ENCODE data around the gene AGBL4.

The AGBL4 gene

DNA sequence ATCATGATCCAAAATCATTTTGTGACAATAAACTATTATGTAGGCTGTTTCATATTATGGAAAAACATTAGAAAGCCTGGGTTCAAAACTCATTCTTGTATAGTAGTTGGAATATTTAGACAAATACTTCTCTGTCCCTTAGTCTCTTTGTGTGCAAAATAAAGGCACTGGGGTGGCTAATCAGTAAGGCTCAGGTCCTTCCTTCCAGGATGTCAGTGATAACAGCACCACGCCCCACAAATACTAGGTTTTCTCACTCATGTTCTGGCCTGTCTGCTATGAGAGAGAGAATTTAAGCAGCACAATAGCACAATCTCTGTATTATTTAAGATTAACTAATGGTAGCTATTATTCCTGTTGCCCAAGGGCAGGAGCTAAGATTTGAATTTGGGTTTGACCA lies 788.8 kb downstream of the AGBL4 start:
- FAIRE-seq (no peak), DNase-seq (ENCODE audit: insufficient read length, low spot score) (no peak)
- TF ChIP-seq, protein P1, sequence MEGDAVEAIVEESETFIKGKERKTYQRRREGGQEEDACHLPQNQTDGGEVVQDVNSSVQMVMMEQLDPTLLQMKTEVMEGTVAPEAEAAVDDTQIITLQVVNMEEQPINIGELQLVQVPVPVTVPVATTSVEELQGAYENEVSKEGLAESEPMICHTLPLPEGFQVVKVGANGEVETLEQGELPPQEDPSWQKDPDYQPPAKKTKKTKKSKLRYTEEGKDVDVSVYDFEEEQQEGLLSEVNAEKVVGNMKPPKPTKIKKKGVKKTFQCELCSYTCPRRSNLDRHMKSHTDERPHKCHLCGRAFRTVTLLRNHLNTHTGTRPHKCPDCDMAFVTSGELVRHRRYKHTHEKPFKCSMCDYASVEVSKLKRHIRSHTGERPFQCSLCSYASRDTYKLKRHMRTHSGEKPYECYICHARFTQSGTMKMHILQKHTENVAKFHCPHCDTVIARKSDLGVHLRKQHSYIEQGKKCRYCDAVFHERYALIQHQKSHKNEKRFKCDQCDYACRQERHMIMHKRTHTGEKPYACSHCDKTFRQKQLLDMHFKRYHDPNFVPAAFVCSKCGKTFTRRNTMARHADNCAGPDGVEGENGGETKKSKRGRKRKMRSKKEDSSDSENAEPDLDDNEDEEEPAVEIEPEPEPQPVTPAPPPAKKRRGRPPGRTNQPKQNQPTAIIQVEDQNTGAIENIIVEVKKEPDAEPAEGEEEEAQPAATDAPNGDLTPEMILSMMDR (IDR thresholded peaks at IDR 0.05; ENCODE audit: insufficient read depth, missing control alignments): no peak

DNA sequence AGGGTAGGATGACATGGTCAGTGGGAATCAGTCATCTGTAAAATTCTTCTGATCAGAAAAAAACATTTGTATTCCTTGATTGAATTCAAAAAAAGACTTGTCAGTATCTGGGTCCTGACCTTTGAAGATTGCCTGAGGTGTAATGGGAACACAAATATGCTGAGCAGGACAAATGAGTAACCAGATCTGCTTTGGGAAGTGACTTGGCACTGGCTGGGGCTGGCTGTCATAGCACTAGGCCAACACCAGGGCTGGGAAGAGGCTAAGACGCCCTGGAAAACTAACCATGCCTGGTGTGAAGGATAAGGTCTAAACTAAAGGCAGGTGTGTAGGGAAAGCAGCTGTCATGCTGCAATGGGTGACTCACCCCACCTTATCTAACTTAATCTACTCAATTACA lies 794.2 kb downstream of the AGBL4 start:
- FAIRE-seq (no peak), DNase-seq (ENCODE audit: insufficient read length, low spot score) (no peak)
- TF ChIP-seq, protein P1 (IDR thresholded peaks at IDR 0.05; ENCODE audit: insufficient read depth, missing control alignments): no peak

DNA sequence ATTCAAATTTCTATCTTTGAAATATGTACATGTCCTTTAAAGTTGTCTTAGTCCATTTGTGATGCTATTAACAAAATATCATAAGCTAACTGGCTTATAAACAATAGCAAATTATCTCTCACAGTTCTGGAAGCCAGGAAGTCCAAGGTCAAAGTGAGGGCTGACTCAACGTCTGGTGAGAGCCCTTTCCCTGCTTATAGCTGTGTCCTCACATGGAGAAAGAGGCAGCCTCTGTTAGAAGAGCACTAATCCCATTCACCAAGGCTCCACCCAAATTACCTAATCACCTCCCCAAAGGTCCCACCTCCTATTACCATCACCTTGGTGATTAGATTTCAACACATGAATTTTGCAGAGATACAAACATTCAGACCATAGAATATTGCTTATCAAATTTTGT lies 797.0 kb downstream of the AGBL4 start:
- FAIRE-seq (no peak), DNase-seq (ENCODE audit: insufficient read length, low spot score) (no peak)
- TF ChIP-seq, protein P1 (IDR thresholded peaks at IDR 0.05; ENCODE audit: insufficient read depth, missing control alignments): no peak

DNA sequence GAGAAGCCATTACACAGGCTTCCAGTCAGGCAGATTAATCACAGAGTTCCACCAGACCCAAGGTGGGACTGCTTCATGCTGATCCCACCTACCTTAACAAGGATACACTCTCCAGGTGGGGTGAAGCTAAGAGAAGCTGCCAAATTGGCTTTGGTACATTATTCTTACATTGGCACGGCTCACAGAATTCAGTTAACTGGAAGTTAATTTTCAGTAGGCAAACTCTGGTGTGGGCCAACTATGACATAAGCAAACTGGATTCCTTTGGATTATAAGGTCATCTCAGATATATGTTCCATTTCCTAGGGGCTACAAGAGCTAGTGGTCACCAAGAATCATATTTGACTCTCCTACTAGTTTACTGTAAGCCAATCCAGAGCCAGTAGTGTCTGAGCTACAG lies 798.3 kb downstream of the AGBL4 start:
- no peak for DNase-seq (ENCODE audit: insufficient read length, low spot score)
- FAIRE-seq: no peak
- TF ChIP-seq, protein P1 (IDR thresholded peaks at IDR 0.05; ENCODE audit: insufficient read depth, missing control alignments): no peak

DNA sequence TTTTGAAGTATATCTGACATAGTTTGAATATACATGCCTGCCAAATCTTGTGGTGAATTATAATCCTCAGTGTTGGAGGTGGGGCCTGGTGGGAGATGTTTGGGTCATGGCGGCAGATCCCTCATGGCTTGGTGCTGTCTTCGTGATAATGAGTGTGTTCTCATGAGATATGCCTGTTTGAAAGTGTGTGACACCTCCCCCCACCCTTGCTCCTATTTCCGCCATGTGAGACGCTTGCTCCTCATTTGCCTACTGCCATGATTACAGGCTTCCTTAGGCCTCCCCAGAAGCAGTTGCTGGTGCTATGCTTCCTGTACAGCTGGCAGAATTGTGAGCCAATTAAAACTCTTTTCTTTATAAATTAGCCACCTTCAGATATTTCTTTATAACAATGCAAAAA lies 810.5 kb downstream of the AGBL4 start:
- TF ChIP-seq, protein P1 (IDR thresholded peaks at IDR 0.05; ENCODE audit: insufficient read depth, missing control alignments): no peak
- DNase-seq (ENCODE audit: insufficient read length, low spot score): no peak
- no peak for FAIRE-seq

DNA sequence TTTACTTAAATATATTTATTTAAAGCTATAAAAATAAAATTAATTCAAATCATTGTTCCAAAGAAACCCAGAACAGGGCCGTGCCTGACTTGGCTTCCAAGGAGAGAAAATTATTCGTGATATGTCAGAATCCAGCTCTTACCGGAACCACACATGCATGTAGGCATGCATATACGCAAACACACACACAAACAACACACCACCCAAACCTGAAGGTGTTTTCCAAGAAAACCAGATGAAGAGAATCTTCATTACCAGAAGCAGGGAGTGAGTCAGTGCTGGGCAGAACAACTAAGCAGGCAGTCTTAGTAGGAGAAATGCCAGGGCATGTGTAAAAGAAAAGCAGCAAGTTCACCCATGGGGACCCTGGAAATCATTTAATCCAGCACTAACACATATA lies 815.0 kb downstream of the AGBL4 start:
- TF ChIP-seq, protein P1 (IDR thresholded peaks at IDR 0.05; ENCODE audit: insufficient read depth, missing control alignments): no peak
- FAIRE-seq: no peak
- no peak for DNase-seq (ENCODE audit: insufficient read length, low spot score)

DNA sequence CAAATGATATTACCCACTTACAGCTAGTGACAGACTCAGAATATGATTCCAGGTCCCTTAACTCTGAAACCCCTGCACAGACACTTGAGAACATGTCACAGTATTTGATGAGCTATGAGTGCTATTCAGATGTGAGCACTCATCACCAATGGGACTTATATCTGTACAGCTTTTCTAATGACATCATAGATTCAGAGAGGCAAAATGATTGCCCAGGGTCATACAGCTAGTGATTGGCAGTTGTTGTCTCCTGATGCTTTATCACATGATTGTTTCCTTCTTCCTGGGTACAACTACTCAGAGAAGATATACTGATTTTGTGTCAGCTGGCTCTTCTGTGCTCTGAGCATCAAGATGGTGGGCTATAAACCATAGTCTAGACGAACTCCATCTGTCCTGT lies 819.0 kb downstream of the AGBL4 start:
- TF ChIP-seq, protein P1 (IDR thresholded peaks at IDR 0.05; ENCODE audit: insufficient read depth, missing control alignments): no peak
- no peak for DNase-seq (ENCODE audit: insufficient read length, low spot score)
- no peak for FAIRE-seq

Data from D721Med (cell line).